ENCODE results near the gene AURKA.

Gene AURKA

GRCh38 chr20:56395166-56395565 is 3.2 kb upstream of the AURKA start:
- ATAC-seq (ENCODE audit: insufficient read depth, low read depth) (no peak), DNase-seq (no peak)
- Histone ChIP-seq H2AFZ (ENCODE audit: low read depth, low read length) (no peak overlapping the region), H3K9me3 (ENCODE audit: insufficient read depth, low read length, severe bottlenecking) (no peaks in the 10 kb centered on the region), H3K27ac (ENCODE audit: low read length) (no peak overlapping the region), H3K27me3 (ENCODE audit: insufficient read depth, low read length, poor library complexity) (no peaks in the 10 kb centered on the region), H4K20me1 (ENCODE audit: insufficient read depth, low read length) (peaks cover 14% of the 10 kb centered on the region), H3K36me3 (ENCODE audit: insufficient read depth, low read length) (peaks cover 62% of the 10 kb centered on the region), H3K79me2 (ENCODE audit: insufficient read depth, low read length) (peaks cover 78% of the 10 kb centered on the region), H3K4me3 (ENCODE audit: low read depth in 1 of 2, low read length in 2 of 2) (no peak overlapping the region), H3K4me1 (ENCODE audit: insufficient read depth, low read length) (peaks cover 44% of the 10 kb centered on the region), H3K9ac (ENCODE audit: low read depth, low read length) (no peak overlapping the region), H3K4me2 (ENCODE audit: insufficient read depth, low read length) (peak overlapping the region; percentile 8; the same call in 1 of the 2 replicates)
- no peak for TF ChIP-seq CTCF (IDR thresholded peaks at IDR 0.05; ENCODE audit: borderline replicate concordance, extremely low read depth, low read length, poor library complexity, severe bottlenecking)
- no peak for TF ChIP-seq EZH2 (IDR thresholded peaks at IDR 0.05; ENCODE audit: borderline replicate concordance, low read depth, low read length, severe bottlenecking)

GRCh38 chr20:56393653-56394052 is 1.6 kb upstream of the AURKA start:
- no peak for DNase-seq
- H3K27me3 ChIP-seq (ENCODE audit: insufficient read depth, low read length, poor library complexity), result no peaks in the 10 kb centered on the region
- H3K4me1 ChIP-seq (ENCODE audit: insufficient read depth, low read length), result peaks cover 55% of the 10 kb centered on the region
- H3K9me3 ChIP-seq (ENCODE audit: insufficient read depth, low read length, severe bottlenecking), result no peaks in the 10 kb centered on the region
- peak overlapping the region; percentile 68 to 81; a peak in 3 of 4 replicates for H3K4me3 ChIP-seq (ENCODE audit: low read depth in 1 of 2, low read length in 2 of 2)
- peaks cover 18% of the 10 kb centered on the region for H4K20me1 ChIP-seq (ENCODE audit: insufficient read depth, low read length)
- ATAC-seq (ENCODE audit: insufficient read depth, low read depth), result no peak
- no peak overlapping the region for H2AFZ ChIP-seq (ENCODE audit: low read depth, low read length)
- peaks cover 62% of the 10 kb centered on the region for H3K36me3 ChIP-seq (ENCODE audit: insufficient read depth, low read length)
- peak overlapping the region; percentile 84 for H3K9ac ChIP-seq (ENCODE audit: low read depth, low read length)
- peaks cover 81% of the 10 kb centered on the region for H3K79me2 ChIP-seq (ENCODE audit: insufficient read depth, low read length)
- H3K27ac ChIP-seq (ENCODE audit: low read length), result peak overlapping the region; percentile 97
- H3K4me2 ChIP-seq (ENCODE audit: insufficient read depth, low read length), result peak overlapping the region; percentile 69
- TF ChIP-seq EZH2 (IDR thresholded peaks at IDR 0.05; ENCODE audit: borderline replicate concordance, low read depth, low read length, severe bottlenecking) (no peak), CTCF (IDR thresholded peaks at IDR 0.05; ENCODE audit: borderline replicate concordance, extremely low read depth, low read length, poor library complexity, severe bottlenecking) (no peak)

GRCh38 chr20:56392881-56393482 is 967 bp upstream of the AURKA start:
- 0 out of 3 replicates have a peak, but pooled peaks have one; percentile 13 for ATAC-seq (ENCODE audit: insufficient read depth, low read depth)
- TF ChIP-seq CTCF (IDR thresholded peaks at IDR 0.05; ENCODE audit: borderline replicate concordance, extremely low read depth, low read length, poor library complexity, severe bottlenecking) (no peak), EZH2 (IDR thresholded peaks at IDR 0.05; ENCODE audit: borderline replicate concordance, low read depth, low read length, severe bottlenecking) (no peak)
- H3K36me3 ChIP-seq (ENCODE audit: insufficient read depth, low read length), result peaks cover 61% of the 10 kb centered on the region
- peaks cover 18% of the 10 kb centered on the region for H4K20me1 ChIP-seq (ENCODE audit: insufficient read depth, low read length)
- peak overlapping the region; percentile 68 to 81 for H3K4me3 ChIP-seq (ENCODE audit: low read depth in 1 of 2, low read length in 2 of 2)
- peak overlapping the region; percentile 91 for H2AFZ ChIP-seq (ENCODE audit: low read depth, low read length)
- H3K27me3 ChIP-seq (ENCODE audit: insufficient read depth, low read length, poor library complexity), result no peaks in the 10 kb centered on the region
- peaks cover 86% of the 10 kb centered on the region for H3K79me2 ChIP-seq (ENCODE audit: insufficient read depth, low read length)
- H3K27ac ChIP-seq (ENCODE audit: low read length), result peak overlapping the region; percentile 97
- peak; percentile 13 for DNase-seq
- peak overlapping the region; percentile 69 for H3K4me2 ChIP-seq (ENCODE audit: insufficient read depth, low read length)
- H3K9me3 ChIP-seq (ENCODE audit: insufficient read depth, low read length, severe bottlenecking), result no peaks in the 10 kb centered on the region
- peaks cover 60% of the 10 kb centered on the region for H3K4me1 ChIP-seq (ENCODE audit: insufficient read depth, low read length)
- H3K9ac ChIP-seq (ENCODE audit: low read depth, low read length), result peak overlapping the region; percentile 84

All from DND-41 (cell line).